ENCODE data around the gene ZCWPW1. TPM values are rescaled to one million over a fixed set of nuclear protein-coding genes. Genes with fewer than 3 reads are reported as not detected.

The ZCWPW1 gene
- total RNA-seq, 1 experiment from 2014 or later, result 3.4 TPM

- Mint-ChIP-seq H3K27ac (ENCODE audit: unreplicated experiment) (no peak overlapping the region), H3K36me3 (ENCODE audit: insufficient read depth, unreplicated experiment) (no peaks in the 10 kb centered on the region), H3K4me3 (ENCODE audit: unreplicated experiment) (no peak overlapping the region), H3K9me3 (ENCODE audit: unreplicated experiment) (no peaks in the 10 kb centered on the region), H3K4me1 (ENCODE audit: low read depth, unreplicated experiment) (no peaks in the 10 kb centered on the region), H3K27me3 (ENCODE audit: insufficient read depth, unreplicated experiment) (peaks cover 30% of the 10 kb centered on the region)
- Histone ChIP-seq H3K4me1 (no peaks in the 10 kb centered on the region), H3K27me3 (replicated peaks; ENCODE audit: control insufficient read depth, insufficient read depth, low read length) (peaks cover 1% of the 10 kb centered on the region), H3K9me3 (no peaks in the 10 kb centered on the region), H3K36me3 (ENCODE audit: control insufficient read depth, insufficient read depth, low read length) (no peaks in the 10 kb centered on the region), H3K4me3 (ENCODE audit: low read depth, low read length) (no peak overlapping the region)
- intact Hi-C loops (cut with micrococcal nuclease; ENCODE audit: unreplicated experiment), result no loop called here
- ChIA-PET POLR2A (no interaction called here), CTCF (interaction anchor here (1.0 kb wide), 1 partner anchor 10 kb away, joined by 3 read pairs; no protein-coding TSS in a partner anchor)
- no peak for TF ChIP-seq CTCF (IDR thresholded peaks at IDR 0.05; ENCODE audit: insufficient read depth in 1 of 2, low read depth in 1 of 2, low read length in 1 of 2, severe bottlenecking in 1 of 2, unreplicated experiment in 1 of 2)
- no peak for DNase-seq
- BruUV-seq (replicated peaks), result no TSS peak
Observed at GRCh38 chr7:100397315-100398081, 31.0 kb downstream of the ZCWPW1 start.

GRCh38 chr7:100396421-100396982, 32.0 kb downstream of the ZCWPW1 start:
- no TSS peak for BruUV-seq (replicated peaks)
- no peaks in the 10 kb centered on the region for H3K4me1 Mint-ChIP-seq (ENCODE audit: low read depth, unreplicated experiment)
- H3K36me3 ChIP-seq (ENCODE audit: control insufficient read depth, insufficient read depth, low read length), result no peaks in the 10 kb centered on the region
- ChIA-PET POLR2A (no interaction called here), CTCF (no interaction called here)
- no peak overlapping the region for H3K4me3 Mint-ChIP-seq (ENCODE audit: unreplicated experiment)
- no peaks in the 10 kb centered on the region for H3K36me3 Mint-ChIP-seq (ENCODE audit: insufficient read depth, unreplicated experiment)
- no peaks in the 10 kb centered on the region for H3K9me3 ChIP-seq
- H3K27me3 ChIP-seq (replicated peaks; ENCODE audit: control insufficient read depth, insufficient read depth, low read length), result peaks cover 1% of the 10 kb centered on the region
- no peak for TF ChIP-seq CTCF (IDR thresholded peaks at IDR 0.05; ENCODE audit: insufficient read depth in 1 of 2, low read depth in 1 of 2, low read length in 1 of 2, severe bottlenecking in 1 of 2, unreplicated experiment in 1 of 2)
- peaks cover 34% of the 10 kb centered on the region for H3K27me3 Mint-ChIP-seq (ENCODE audit: insufficient read depth, unreplicated experiment)
- intact Hi-C loops (cut with micrococcal nuclease; ENCODE audit: unreplicated experiment), result no loop called here
- no peak for DNase-seq
- H3K4me1 ChIP-seq, result no peaks in the 10 kb centered on the region
- H3K9me3 Mint-ChIP-seq (ENCODE audit: unreplicated experiment), result no peaks in the 10 kb centered on the region
- no peak overlapping the region for H3K4me3 ChIP-seq (ENCODE audit: low read depth, low read length)
- H3K27ac Mint-ChIP-seq (ENCODE audit: unreplicated experiment), result no peak overlapping the region

DNA sequence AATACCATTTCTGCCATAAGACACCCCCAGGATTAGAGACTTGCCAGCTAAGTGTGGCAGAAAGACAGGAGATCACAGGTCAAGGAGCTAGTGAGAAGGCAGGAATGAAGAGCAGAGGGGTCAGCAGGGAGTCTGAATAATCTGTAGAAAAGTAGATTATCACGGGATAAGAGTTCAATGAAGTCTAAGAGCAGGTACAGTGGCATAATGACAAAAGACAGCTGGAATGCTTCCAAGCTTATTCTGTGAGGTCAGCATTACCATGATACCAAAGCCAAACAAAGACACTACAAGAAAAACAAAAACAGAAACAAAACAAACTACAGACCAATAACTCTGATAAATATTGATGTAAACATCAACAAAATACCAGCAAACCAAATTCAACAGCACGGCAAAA, 34.4 kb downstream of the ZCWPW1 start:
- Mint-ChIP-seq H3K27me3 (ENCODE audit: insufficient read depth, unreplicated experiment) (peaks cover 33% of the 10 kb centered on the region), H3K4me3 (ENCODE audit: unreplicated experiment) (no peak overlapping the region), H3K9me3 (ENCODE audit: unreplicated experiment) (no peaks in the 10 kb centered on the region), H3K4me1 (ENCODE audit: low read depth, unreplicated experiment) (no peaks in the 10 kb centered on the region), H3K36me3 (ENCODE audit: insufficient read depth, unreplicated experiment) (no peaks in the 10 kb centered on the region), H3K27ac (ENCODE audit: unreplicated experiment) (no peak overlapping the region)
- TF ChIP-seq CTCF (IDR thresholded peaks at IDR 0.05; ENCODE audit: insufficient read depth in 1 of 2, low read depth in 1 of 2, low read length in 1 of 2, severe bottlenecking in 1 of 2, unreplicated experiment in 1 of 2), result no peak
- Histone ChIP-seq H3K9me3 (no peaks in the 10 kb centered on the region), H3K4me1 (no peaks in the 10 kb centered on the region), H3K4me3 (ENCODE audit: low read depth, low read length) (no peak overlapping the region), H3K36me3 (ENCODE audit: control insufficient read depth, insufficient read depth, low read length) (no peaks in the 10 kb centered on the region), H3K27me3 (replicated peaks; ENCODE audit: control insufficient read depth, insufficient read depth, low read length) (peaks cover 1% of the 10 kb centered on the region)
- no TSS peak for BruUV-seq (replicated peaks)
- ChIA-PET POLR2A (no interaction called here), CTCF (interaction anchor here (1.9 kb wide), 1 partner anchor 14 kb away, joined by 7 read pairs; no protein-coding TSS in a partner anchor)
- intact Hi-C loops (cut with micrococcal nuclease; ENCODE audit: unreplicated experiment), result no loop called here
- no peak for DNase-seq
